CD4-positive, alpha-beta T cell treated with Interleukin-21 for 1 hour (primary cell): ENCODE data around the gene INPP5J.

Experiments used
- DNase-seq: peaks from one replicate; pipeline ENCODE4 v3.0.0-alpha.2; 2020

Gene INPP5J

GRCh38 chr22:31153357-31153756, 30.6 kb downstream of the INPP5J start:
- no peak for DNase-seq

GRCh38 chr22:31154975-31155374, 32.2 kb downstream of the INPP5J start:
- DNase-seq = no peak

GRCh38 chr22:31155422-31155821, 32.7 kb downstream of the INPP5J start:
- no peak for DNase-seq

- DNase-seq = peak; percentile 16
These were observed 37.7 kb downstream of the INPP5J start for GRCh38 chr22:31160328-31160978.

- no peak for DNase-seq
These were observed 38.6 kb downstream of the INPP5J start for GRCh38 chr22:31161386-31161785.

GRCh38 chr22:31162015-31162765, 39.4 kb downstream of the INPP5J start:
- DNase-seq = no peak

- no peak for DNase-seq
These were observed 48.2 kb downstream of the INPP5J start for GRCh38 chr22:31170971-31171370.

GRCh38 chr22:31171734-31172133, 49.0 kb downstream of the INPP5J start:
- peak; percentile 3 for DNase-seq

GRCh38 chr22:31173386-31174145, 50.8 kb downstream of the INPP5J start:
- DNase-seq = no peak

- no peak for DNase-seq
These were observed 54.2 kb downstream of the INPP5J start for GRCh38 chr22:31176923-31177322.

GRCh38 chr22:31177420-31178162, 54.8 kb downstream of the INPP5J start:
- DNase-seq = no peak

- DNase-seq = no peak
These were observed 56.1 kb downstream of the INPP5J start for GRCh38 chr22:31178859-31179258.

GRCh38 chr22:31179345-31179744, 56.6 kb downstream of the INPP5J start:
- no peak for DNase-seq

- DNase-seq = no peak
These were observed 61.2 kb downstream of the INPP5J start for GRCh38 chr22:31184015-31184414.
